ENCODE measurements around the gene TSC1. TPM values are rescaled to one million over a fixed set of nuclear protein-coding genes. Genes with fewer than 3 reads are reported as not detected.

TSC1 gene
- total and polyA plus RNA-seq, 10 of the 15 experiments (the other 5 are each of a cell fraction or from before 2014, with no cell fraction given), result 4.0 to 48.0 (median 14.9) TPM

DNA sequence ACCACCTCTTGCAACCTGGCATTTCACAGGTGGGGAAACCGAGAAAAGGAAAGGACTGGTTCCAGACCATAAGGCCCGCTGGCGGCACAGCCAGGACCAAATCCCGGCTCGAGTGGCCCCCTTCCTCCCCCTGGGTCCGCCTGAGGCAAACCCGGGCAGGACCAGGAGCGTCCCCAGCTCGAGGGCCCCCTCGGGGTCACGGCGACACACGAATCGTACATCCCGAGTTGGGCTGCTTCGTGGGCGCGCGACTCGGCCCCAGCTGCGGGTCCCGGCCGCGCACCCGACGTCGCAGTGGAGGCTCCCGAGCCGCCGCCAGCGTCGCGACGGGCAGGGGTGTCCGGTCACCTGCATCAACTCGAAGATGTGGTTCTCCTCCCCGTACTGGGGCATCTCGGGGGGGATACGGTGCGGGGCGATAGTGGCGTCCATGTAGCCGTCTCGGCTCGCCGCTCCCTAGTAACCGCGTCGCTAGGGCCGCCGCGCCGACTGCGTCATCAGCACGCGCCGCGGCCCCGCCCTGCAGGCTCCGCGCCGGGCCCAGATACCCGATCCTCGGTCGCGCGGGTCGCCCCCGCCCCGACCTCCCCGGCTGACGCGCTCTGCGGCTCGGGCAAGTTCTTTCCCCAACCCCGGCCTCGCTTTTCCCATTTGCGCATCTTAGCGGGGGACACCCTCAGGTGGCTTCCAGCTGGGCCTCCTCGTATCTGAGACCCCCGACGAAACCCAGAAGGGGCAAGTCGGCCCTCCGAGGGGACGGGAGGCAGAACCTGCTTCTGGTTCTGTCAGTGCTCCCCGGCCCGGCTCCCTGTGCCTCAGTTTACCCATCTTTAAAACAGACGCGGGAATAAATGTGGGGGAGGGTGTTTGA, 66.4 kb downstream of the TSC1 start, which contains the start of gene AK8:
TSS of gene AK8 (minus strand) at position 461 of the 871 bp plus-strand sequence. CDS start at position 432, 29 bp downstream.
- Histone ChIP-seq H3K79me2 (ENCODE audit: control insufficient read depth, insufficient read depth, low read length) (no peaks in the 10 kb centered on the region), H2AFZ (ENCODE audit: control insufficient read depth, low read depth, low read length) (peak within 1 kb of the TSS; percentile 92), H4K20me1 (ENCODE audit: control insufficient read depth, insufficient read depth) (no peaks in the 10 kb centered on the region), H3K27me3 (replicated peaks in 1 of 2; ENCODE audit: control insufficient read depth in 2 of 2, insufficient read depth in 2 of 2, low read length in 1 of 2) (0 out of 4 replicates have a peak, but pooled peaks cover 0 to 4% of the 10 kb centered on the region in 2 experiments), H3K9ac (ENCODE audit: control insufficient read depth, insufficient read depth, low read length) (peak within 1 kb of the TSS; percentile 80), H3K36me3 (ENCODE audit: control insufficient read depth in 2 of 2, insufficient read depth in 2 of 2, low read length in 1 of 2) (no peaks in the 10 kb centered on the region), H3K9me3 (replicated peaks; ENCODE audit: control insufficient read depth, insufficient read depth, low read length) (no peaks in the 10 kb centered on the region), H3K27ac (ENCODE audit: control insufficient read depth, insufficient read depth) (no peak within 1 kb of the TSS), H3K4me2 (ENCODE audit: control insufficient read depth, insufficient read depth) (peak within 1 kb of the TSS; percentile 98), H3K4me3 (peak within 1 kb of the TSS; percentile 90), H3K4me1 (ENCODE audit: control insufficient read depth, insufficient read depth, low read length) (no peaks in the 10 kb centered on the region)
- intact Hi-C loops (cut with micrococcal nuclease; ENCODE audit: unreplicated experiment), result no loop called here
- in situ Hi-C loops (cut with MboI), result no loop called here
- WGBS (ENCODE audit: insufficient coverage, insufficient replicate concordance, low lambda C conversion rate, missing lambda C conversion rate), result 3% methylated on average over 80 of the region's 89 CpGs
- DNase-seq (ENCODE audit: low read depth, low spot score) (no peak), FAIRE-seq (peak; percentile 41), ATAC-seq (peak; percentile 91)
- ChIA-PET SMC1A (ENCODE audit: uncharacterized antibody, unreplicated experiment) (interaction anchor here (0.9 kb wide), 1 partner anchor 9 kb away, joined by 3 read pairs; no protein-coding TSS in a partner anchor), CTCF (interaction anchor here (6.1 kb wide), 1 partner anchor 24 kb away, joined by 32 read pairs; no protein-coding TSS in a partner anchor), RAD21 (ENCODE audit: unreplicated experiment) (interaction anchor here (0.6 kb wide), 1 partner anchor 1100 kb away, joined by 3 read pairs; no protein-coding TSS in a partner anchor), POLR2A (interaction anchor here (0.5 kb wide), 1 partner anchor 67 kb away, joined by 3 read pairs; no protein-coding TSS in a partner anchor)
- BruUV-seq (replicated peaks), result TSS peak; percentile 57
- TF ChIP-seq BACH1 (IDR thresholded peaks at IDR 0.05; ENCODE audit: borderline replicate concordance) (no peak; the same call in 1 of the 2 replicates), MYC (IDR thresholded peaks at IDR 0.05; ENCODE audit: insufficient read depth, insufficient read length, insufficient replicate concordance, low read length, severe bottlenecking) (no peak), ZNF384 (IDR thresholded peaks at IDR 0.05; ENCODE audit: borderline replicate concordance, low read depth, low read length) (no peak), KLF5 (IDR thresholded peaks at IDR 0.05; ENCODE audit: partially characterized antibody) (no peak), ZBTB11 (CRISPR knock-in tag; IDR thresholded peaks at IDR 0.05) (no peak), POLR2AphosphoS5 (IDR thresholded peaks at IDR 0.05; ENCODE audit: low read length) (no peak), TBL1XR1 (IDR thresholded peaks at IDR 0.05; ENCODE audit: low read depth, low read length) (no peak), PAX5 (IDR thresholded peaks at IDR 0.05; ENCODE audit: borderline replicate concordance, low read depth, low read length) (peak; percentile 44; the same call in 1 of the 2 replicates), BMI1 (IDR thresholded peaks at IDR 0.05; ENCODE audit: borderline replicate concordance) (no peak), MYB (IDR thresholded peaks at IDR 0.05; ENCODE audit: borderline replicate concordance, low read depth, low read length) (no peak), NFYB (IDR thresholded peaks at IDR 0.05; ENCODE audit: insufficient read depth, low read depth, low read length) (no peak)
- TF ChIP-seq, protein P1, sequence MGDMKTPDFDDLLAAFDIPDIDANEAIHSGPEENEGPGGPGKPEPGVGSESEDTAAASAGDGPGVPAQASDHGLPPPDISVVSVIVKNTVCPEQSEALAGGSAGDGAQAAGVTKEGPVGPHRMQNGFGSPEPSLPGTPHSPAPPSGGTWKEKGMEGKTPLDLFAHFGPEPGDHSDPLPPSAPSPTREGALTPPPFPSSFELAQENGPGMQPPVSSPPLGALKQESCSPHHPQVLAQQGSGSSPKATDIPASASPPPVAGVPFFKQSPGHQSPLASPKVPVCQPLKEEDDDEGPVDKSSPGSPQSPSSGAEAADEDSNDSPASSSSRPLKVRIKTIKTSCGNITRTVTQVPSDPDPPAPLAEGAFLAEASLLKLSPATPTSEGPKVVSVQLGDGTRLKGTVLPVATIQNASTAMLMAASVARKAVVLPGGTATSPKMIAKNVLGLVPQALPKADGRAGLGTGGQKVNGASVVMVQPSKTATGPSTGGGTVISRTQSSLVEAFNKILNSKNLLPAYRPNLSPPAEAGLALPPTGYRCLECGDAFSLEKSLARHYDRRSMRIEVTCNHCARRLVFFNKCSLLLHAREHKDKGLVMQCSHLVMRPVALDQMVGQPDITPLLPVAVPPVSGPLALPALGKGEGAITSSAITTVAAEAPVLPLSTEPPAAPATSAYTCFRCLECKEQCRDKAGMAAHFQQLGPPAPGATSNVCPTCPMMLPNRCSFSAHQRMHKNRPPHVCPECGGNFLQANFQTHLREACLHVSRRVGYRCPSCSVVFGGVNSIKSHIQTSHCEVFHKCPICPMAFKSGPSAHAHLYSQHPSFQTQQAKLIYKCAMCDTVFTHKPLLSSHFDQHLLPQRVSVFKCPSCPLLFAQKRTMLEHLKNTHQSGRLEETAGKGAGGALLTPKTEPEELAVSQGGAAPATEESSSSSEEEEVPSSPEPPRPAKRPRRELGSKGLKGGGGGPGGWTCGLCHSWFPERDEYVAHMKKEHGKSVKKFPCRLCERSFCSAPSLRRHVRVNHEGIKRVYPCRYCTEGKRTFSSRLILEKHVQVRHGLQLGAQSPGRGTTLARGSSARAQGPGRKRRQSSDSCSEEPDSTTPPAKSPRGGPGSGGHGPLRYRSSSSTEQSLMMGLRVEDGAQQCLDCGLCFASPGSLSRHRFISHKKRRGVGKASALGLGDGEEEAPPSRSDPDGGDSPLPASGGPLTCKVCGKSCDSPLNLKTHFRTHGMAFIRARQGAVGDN (IDR thresholded peaks at IDR 0.05), result no peak; the same call in 1 of the 2 replicates
